HepG2 (cell line): ENCODE data around the gene SREK1.
"Not testable (repeated sequence)": the region's sequence is repeated elsewhere in the genome, so short reads cannot be mapped to it uniquely, and the experiment has no call there.

ENCODE experiments used
- AHDC1 ChIP-seq: sonication (generic); formaldehyde crosslinking; IDR thresholded peaks from 2 replicates; pipeline ENCODE4 v1.5.1; 2020; ENCODE audit warnings: mild to moderate bottlenecking, missing genetic modification reagents, borderline replicate concordance
- ZNF407 ChIP-seq: sonication (generic); formaldehyde crosslinking; IDR thresholded peaks from one replicate; pipeline ENCODE4 v1.5.1; 2020; ENCODE audit warnings: mild to moderate bottlenecking, missing genetic modification reagents; ENCODE audit errors: not compliant biosample characterization

GRCh38 chr5:66222896-66223295, 78.8 kb downstream of the SREK1 start:
- TF ChIP-seq AHDC1, ZNF407 (CRISPR knock-in tag): not testable (repeated sequence)
